Stimulated activated naive CD4-positive, alpha-beta T cell (primary cell): ENCODE data around the gene C11orf97.
"Not testable (repeated sequence)": the region's sequence is repeated elsewhere in the genome, so short reads cannot be mapped to it uniquely, and the experiment has no call there.

ENCODE experiments used
- DNase-seq, 6 experiments: peaks; one replicate each; lab custom pipeline; 2025; lab: John Stamatoyannopoulos, UW

Gene C11orf97

GRCh38 chr11:94511932-94512781 is at the start of gene C11orf97:
Gene C11orf97, plus strand, starts transcription at chr11:94512461. Its CDS starts 68 bp downstream, at chr11:94512529.
- DNase-seq: peak in 5 of 6 experiments; percentile 16 to 44 (median 31)

- no peak for DNase-seq
Observed at GRCh38 chr11:94469416-94469815, 42.8 kb upstream of the C11orf97 start.

GRCh38 chr11:94472916-94473799 is 39.1 kb upstream of the C11orf97 start:
- no peak for DNase-seq

GRCh38 chr11:94477624-94478023 is 34.6 kb upstream of the C11orf97 start:
- no peak for DNase-seq

GRCh38 chr11:94481342-94481741 is 30.9 kb upstream of the C11orf97 start:
- DNase-seq: no peak

GRCh38 chr11:94486068-94486467 is 26.2 kb upstream of the C11orf97 start:
- no peak for DNase-seq

- DNase-seq: peak; percentile 92 to 97 (median 96)
Observed at GRCh38 chr11:94493281-94494125, 18.8 kb upstream of the C11orf97 start, which contains the start of the genes ANKRD49 and MRE11. Gene ANKRD49, plus strand, starts transcription at chr11:94493984. Its CDS starts 2,710 bp downstream, at chr11:94496694. Gene MRE11, minus strand, starts transcription at chr11:94493844. Its CDS starts 1,043 bp downstream, at chr11:94492801.

GRCh38 chr11:94494126-94494680 is 18.1 kb upstream of the C11orf97 start:
- DNase-seq: no peak

GRCh38 chr11:94500181-94500580 is 12.1 kb upstream of the C11orf97 start:
- no peak for DNase-seq

- DNase-seq: no peak
Observed at GRCh38 chr11:94501522-94501921, 10.7 kb upstream of the C11orf97 start.

GRCh38 chr11:94504689-94505293 is 7.5 kb upstream of the C11orf97 start:
- peak in 3 of 6 experiments; percentile 7 to 62 (median 53) for DNase-seq

GRCh38 chr11:94506513-94506912 is 5.7 kb upstream of the C11orf97 start:
- not testable (repeated sequence) for DNase-seq

GRCh38 chr11:94507485-94507884 is 4.8 kb upstream of the C11orf97 start:
- DNase-seq: no peak

- DNase-seq: peak in 1 of 6 experiments; percentile 1
Observed at GRCh38 chr11:94513091-94513490, 830 bp downstream of the C11orf97 start.

- no peak for DNase-seq
Observed at GRCh38 chr11:94515398-94515797, 3.1 kb downstream of the C11orf97 start.

GRCh38 chr11:94516725-94517124 is 4.5 kb downstream of the C11orf97 start:
- DNase-seq: no peak

- DNase-seq: no peak
Observed at GRCh38 chr11:94518300-94518699, 6.0 kb downstream of the C11orf97 start.

GRCh38 chr11:94519478-94520084 is 7.3 kb downstream of the C11orf97 start:
- DNase-seq: peak in 2 of 6 experiments; percentile 44 to 45

GRCh38 chr11:94521684-94522083 is 9.4 kb downstream of the C11orf97 start:
- DNase-seq: no peak

- no peak for DNase-seq
Observed at GRCh38 chr11:94524341-94524740, 12.1 kb downstream of the C11orf97 start.
